Heart left ventricle (tissue), 16 donors: ENCODE results near the gene APP. TPM values are rescaled to one million over a fixed set of nuclear protein-coding genes. Genes with fewer than 3 reads are reported as not detected.
"Not testable (repeated sequence)": the region's sequence is repeated elsewhere in the genome, so short reads cannot be mapped to it uniquely, and the experiment has no call there.

Experiments used
- ATAC-seq, 4 donors: fragments of 200-7000 bp; cut with Tn5 transposase; one replicate each; pipeline ENCODE4 v1.9.1; 2020 to 2022; ENCODE audit warnings: moderate library complexity in 4 of 4, mild to moderate bottlenecking in 3 of 4, moderate number of reproducible peaks in 1 of 4
- DNase-seq, 5 donors: peaks; one replicate each; pipeline ENCODE4 v3.0.0-alpha.2; 2020
- H3K27ac ChIP-seq, 12 donors: fragments of 200-600 bp; sonication (generic) in 4 of 12; one replicate each; pipeline versions ENCODE4 v1.5.0 to v1.8.0; 2016 to 2022; ENCODE audit warnings: mild to moderate bottlenecking in 2 of 12
- H3K27me3 ChIP-seq, 9 donors: fragments of 200-600 bp; sonication (generic) in 2 of 9; one replicate each; pipeline versions ENCODE4 v1.5.1 to v1.8.0; 2016 to 2022; ENCODE audit warnings: mild to moderate bottlenecking in 3 of 9
- H3K36me3 ChIP-seq, 9 donors: fragments of 200-600 bp; sonication (generic) in 2 of 9; one replicate each; pipeline versions ENCODE4 v1.5.0 to v1.8.0; 2018 to 2022; ENCODE audit warnings: mild to moderate bottlenecking in 2 of 9
- H3K4me1 ChIP-seq, 12 donors: fragments of 200-600 bp; sonication (generic) in 4 of 12; one replicate each; pipeline versions ENCODE4 v1.5.0 to v1.8.0; 2016 to 2022; ENCODE audit warnings: mild to moderate bottlenecking in 3 of 12
- H3K4me3 ChIP-seq, 12 donors: fragments of 200-600 bp; sonication (generic) in 4 of 12; one replicate each; pipeline versions ENCODE4 v1.5.0 to v1.8.0; 2017 to 2022; ENCODE audit warnings: mild to moderate bottlenecking in 9 of 12, moderate library complexity in 4 of 12
- H3K9me3 ChIP-seq, 12 donors: fragments of 200-600 bp; sonication (generic) in 4 of 12; one replicate each; pipeline versions ENCODE4 v1.5.0 to v1.8.0; 2016 to 2022; ENCODE audit warnings: mild to moderate bottlenecking in 1 of 12
- CTCF ChIP-seq, 12 donors: fragments of 200-600 bp; sonication (generic) in 4 of 12; IDR thresholded peaks; one replicate each; pipeline versions ENCODE4 v1.5.0 to v1.8.0; 2018 to 2022; ENCODE audit warnings: antibody characterized with exemption in 12 of 12, mild to moderate bottlenecking in 5 of 12
- POLR2A ChIP-seq, 2 donors: fragments of 450-650 bp; IDR thresholded peaks; one replicate each; pipeline ENCODE4 v1.6.1; 2017; ENCODE audit warnings: antibody characterized with exemption in 2 of 2, mild to moderate bottlenecking in 2 of 2, moderate library complexity in 2 of 2
- WGBS, 4 donors: extraction: QIAGEN DNeasy Blood & Tissue Kit in 2 of 4; methylation state at CpG; one replicate each; pipeline versions ENCODE4 v1.1.5 to v1.1.7; 2013 to 2018; 5-methylcytosine and 5-hydroxymethylcytosine counted together
- intact Hi-C, 10 donors: fragments of 100-400 bp; cut with DNase I; formaldehyde crosslinking; loops; one replicate each; pipeline versions ENCODE4 v1.11.1 to v1.14.2; 2022
- polyA plus RNA-seq, 2 donors: library from polyadenylated mRNA; stranded (reverse); fragments of 200-250 nt; gene quantifications; one replicate each; pipeline ENCODE4 v1.2.3, GENCODE V29; 2013
- total RNA-seq, 9 donors: library from RNA; depleted of rRNA in 2 of 9; stranded (reverse); fragments of >200 nt in 2 of 9; fragmentation: NEBNext Ultra II Directional in 3 of 9; extraction: Animal tissue kit (Norgen Biotek cat#: 25700) in 3 of 9; gene quantifications; one replicate each; pipeline versions ENCODE4 v1.1.0 to v1.2.4, GENCODE V29; 2016 to 2023
- donor health status: ischemic (EF 13 %, LVEDD 7.1; RV severe dilation, severe dysfunction).
- donor health status: healthy with polysubstance abuse.
- donor health status: DM: no; HTN: yes; CAD: no.
- donor health status: DM: no; HTN: no; CAD: no.
- donor health status: ischemic (EF 25% LVEDD 6.9; RV normal size, moderate dysfunction).
- donor health status: ischemic (EF 25% LVEDD 5.7; RV mildly dilated, moderate dysfunction).
- donor health status: healthy.
- donor health status: DM: yes; HTN: yes; CAD: no.
- donor health status: ischemic (EF 35%, LVEDD 5.7; RV mildly dilated, moderate dysfunction).
- donor health status: nonischemic (EF 11% LVEDD 7.7; RV severe dilation, severe dysfunction).
- donor health status: DM: yes; HTN: yes; CAD: no.
- donor health status: PGD.
- donor health status: ischemic (EF 29% LVEDD 5.4; RV normal size, mild dysfunction).
- donor health status: nonischemic (EF 23%, LVEDD 6.1; RV moderate dilation, normal function).

APP gene
- total and polyA plus RNA-seq, 11 donors, result 103 to 467 (median 373) TPM

GRCh38 chr21:26020510-26020909 is 150.1 kb downstream of the APP start:
- Histone ChIP-seq H3K9me3 (no peaks in the 10 kb centered on the region), H3K27ac (no peak overlapping the region), H3K27me3 (no peaks in the 10 kb centered on the region), H3K4me3 (no peak overlapping the region), H3K4me1 (peaks cover 0 to 7% (median 0%) of the 10 kb centered on the region in 12 donors), H3K36me3 (peaks cover 0 to 28% (median 18%) of the 10 kb centered on the region in 9 donors)
- DNase-seq, result no peak
- WGBS, 4 donors, result 81 to 89% (median 86%) methylated on average over 1 of the region's 1 CpG
- no peak for ATAC-seq
- intact Hi-C loops, result loop anchor here in 1 of 10 donors (10.0 kb wide), 1 partner anchor 144 kb away; no protein-coding TSS in a partner anchor
- TF ChIP-seq CTCF (IDR thresholded peaks at IDR 0.05) (no peak), POLR2A (IDR thresholded peaks at IDR 0.05) (no peak)

GRCh38 chr21:26020081-26020480 is 150.5 kb downstream of the APP start:
- 92 to 96% (median 96%) methylated on average over 4 of the region's 4 CpGs for WGBS, 4 donors
- no peak for ATAC-seq

GRCh38 chr21:26019236-26019635 is 151.3 kb downstream of the APP start:
- 80 to 93% (median 87%) methylated on average over 1 of the region's 1 CpG for WGBS, 4 donors
- intact Hi-C loops, result no loop called here
- H3K27me3 ChIP-seq, result no peaks in the 10 kb centered on the region
- peaks cover 0 to 28% (median 18%) of the 10 kb centered on the region in 9 donors for H3K36me3 ChIP-seq
- no peak overlapping the region for H3K4me3 ChIP-seq
- H3K4me1 ChIP-seq, result peaks cover 0 to 6% (median 0%) of the 10 kb centered on the region in 12 donors
- no peaks in the 10 kb centered on the region for H3K9me3 ChIP-seq
- DNase-seq, result no peak
- TF ChIP-seq CTCF (IDR thresholded peaks at IDR 0.05) (no peak), POLR2A (IDR thresholded peaks at IDR 0.05) (no peak)
- no peak overlapping the region for H3K27ac ChIP-seq
- no peak for ATAC-seq

More at GRCh38 chr21:26020081-26020480, 150.5 kb downstream of the APP start:
- H3K27me3 ChIP-seq, result no peaks in the 10 kb centered on the region
- intact Hi-C loops, result loop anchor here in 1 of 10 donors (10.0 kb wide), 1 partner anchor 145 kb away; no protein-coding TSS in a partner anchor
- no peak for TF ChIP-seq CTCF (IDR thresholded peaks at IDR 0.05)
- TF ChIP-seq POLR2A (IDR thresholded peaks at IDR 0.05), result no peak
- no peak for DNase-seq
- no peak overlapping the region for H3K27ac ChIP-seq
- H3K4me3 ChIP-seq, result no peak overlapping the region
- no peaks in the 10 kb centered on the region for H3K9me3 ChIP-seq
- H3K36me3 ChIP-seq, result peaks cover 0 to 28% (median 18%) of the 10 kb centered on the region in 9 donors
- peaks cover 0 to 7% (median 0%) of the 10 kb centered on the region in 12 donors for H3K4me1 ChIP-seq

GRCh38 chr21:26013970-26014369 is 156.6 kb downstream of the APP start:
- H3K4me3 ChIP-seq, result no peak overlapping the region
- TF ChIP-seq CTCF (IDR thresholded peaks at IDR 0.05), result no peak
- TF ChIP-seq POLR2A (IDR thresholded peaks at IDR 0.05), result no peak
- ATAC-seq (no peak), DNase-seq (no peak)
- H3K36me3 ChIP-seq, result peaks cover 0 to 2% (median 0%) of the 10 kb centered on the region in 9 donors
- no peaks in the 10 kb centered on the region for H3K27me3 ChIP-seq
- H3K4me1 ChIP-seq, result peaks cover 0 to 15% (median 0%) of the 10 kb centered on the region in 12 donors
- intact Hi-C loops, result no loop called here
- no peak overlapping the region for H3K27ac ChIP-seq
- WGBS, 4 donors, result 73 to 83% (median 79%) methylated on average over 4 of the region's 4 CpGs
- H3K9me3 ChIP-seq, result no peaks in the 10 kb centered on the region

GRCh38 chr21:26012482-26012881 is 158.1 kb downstream of the APP start:
- ATAC-seq, H3K27ac ChIP-seq, intact Hi-C loops, H3K36me3 ChIP-seq, H3K9me3 ChIP-seq, H3K27me3 ChIP-seq, DNase-seq, H3K4me3 ChIP-seq: not testable (repeated sequence)
- H3K4me1 ChIP-seq, result peaks cover 0 to 26% (median 7%) of the 10 kb centered on the region in 12 donors
- 92 to 95% (median 94%) methylated on average over 4 of the region's 4 CpGs for WGBS, 4 donors
